Cardiac fibroblast (primary cell): ENCODE data around the gene TANC1.

Source experiments
- DNase-seq, 2 donors: peaks; one replicate each; pipeline versions ENCODE4 v3.0.0 to v3.0.0-alpha.2; 2010; ENCODE audit warnings: low read depth in 2 of 2
- H3K4me3 ChIP-seq, 2 donors: replicated peaks in 1 of 2; 1 replicate in 1 of 2; 2 replicates in 1 of 2; pipeline ENCODE4 v1.5.1; 2011; ENCODE audit warnings: low read depth in 2 of 2, low read length in 2 of 2, mild to moderate bottlenecking in 2 of 2, moderate library complexity in 1 of 2
- TF ChIP-seq, protein P1 (sequence below): IDR thresholded peaks from one replicate; pipeline ENCODE4 v1.5.1; 2011; ENCODE audit warnings: low read depth, mild to moderate bottlenecking, low read length, inconsistent platforms

The TANC1 gene

DNA sequence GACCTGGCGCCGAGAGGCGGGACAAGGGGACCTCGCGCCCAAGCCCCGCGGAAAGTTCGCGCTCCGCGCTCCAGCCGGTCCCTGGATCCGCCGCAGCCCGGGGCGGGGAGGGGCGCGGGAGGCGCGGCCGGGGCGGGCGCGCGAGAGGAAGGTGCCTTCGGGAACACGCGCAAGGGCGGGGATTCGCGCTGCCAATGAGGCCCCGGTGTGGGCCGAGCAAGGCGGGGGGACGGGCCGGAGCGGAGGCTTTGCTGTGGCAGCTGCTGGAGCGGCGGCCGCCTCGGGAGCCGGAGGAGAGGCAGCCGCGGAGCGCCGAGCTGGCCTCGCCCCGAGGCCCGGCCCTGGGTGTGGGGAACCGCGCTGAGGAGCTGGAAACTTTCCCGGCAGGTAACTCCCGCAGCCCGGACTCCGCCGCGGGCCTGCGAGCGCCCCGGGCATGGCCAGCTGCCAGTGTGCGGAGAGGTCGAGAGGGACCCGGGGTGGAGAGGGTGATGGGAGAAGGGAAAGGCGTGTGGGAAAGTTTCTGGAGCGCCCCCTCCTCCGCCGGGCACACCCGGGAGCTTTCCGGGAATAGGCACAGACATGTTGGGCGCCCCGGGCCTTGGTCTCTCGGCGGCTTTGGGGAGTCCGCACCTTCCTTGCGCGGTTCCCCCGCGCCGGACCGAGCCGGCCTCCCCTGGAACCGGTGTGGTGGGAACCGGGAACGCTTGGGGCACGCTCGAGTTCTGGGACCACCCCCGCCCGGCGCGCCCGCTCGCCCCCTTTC lies at the start of gene TANC1:
Gene TANC1, plus strand, starts transcription at position 245 of the 766 bp plus-strand sequence. CDS start 97,271 bp downstream, outside the sequence.
- TF ChIP-seq, protein P1, sequence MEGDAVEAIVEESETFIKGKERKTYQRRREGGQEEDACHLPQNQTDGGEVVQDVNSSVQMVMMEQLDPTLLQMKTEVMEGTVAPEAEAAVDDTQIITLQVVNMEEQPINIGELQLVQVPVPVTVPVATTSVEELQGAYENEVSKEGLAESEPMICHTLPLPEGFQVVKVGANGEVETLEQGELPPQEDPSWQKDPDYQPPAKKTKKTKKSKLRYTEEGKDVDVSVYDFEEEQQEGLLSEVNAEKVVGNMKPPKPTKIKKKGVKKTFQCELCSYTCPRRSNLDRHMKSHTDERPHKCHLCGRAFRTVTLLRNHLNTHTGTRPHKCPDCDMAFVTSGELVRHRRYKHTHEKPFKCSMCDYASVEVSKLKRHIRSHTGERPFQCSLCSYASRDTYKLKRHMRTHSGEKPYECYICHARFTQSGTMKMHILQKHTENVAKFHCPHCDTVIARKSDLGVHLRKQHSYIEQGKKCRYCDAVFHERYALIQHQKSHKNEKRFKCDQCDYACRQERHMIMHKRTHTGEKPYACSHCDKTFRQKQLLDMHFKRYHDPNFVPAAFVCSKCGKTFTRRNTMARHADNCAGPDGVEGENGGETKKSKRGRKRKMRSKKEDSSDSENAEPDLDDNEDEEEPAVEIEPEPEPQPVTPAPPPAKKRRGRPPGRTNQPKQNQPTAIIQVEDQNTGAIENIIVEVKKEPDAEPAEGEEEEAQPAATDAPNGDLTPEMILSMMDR: no peak
- peak; percentile 90 to 95 for DNase-seq
- peak within 1 kb of the TSS; percentile 79 to 80 for H3K4me3 ChIP-seq

DNA sequence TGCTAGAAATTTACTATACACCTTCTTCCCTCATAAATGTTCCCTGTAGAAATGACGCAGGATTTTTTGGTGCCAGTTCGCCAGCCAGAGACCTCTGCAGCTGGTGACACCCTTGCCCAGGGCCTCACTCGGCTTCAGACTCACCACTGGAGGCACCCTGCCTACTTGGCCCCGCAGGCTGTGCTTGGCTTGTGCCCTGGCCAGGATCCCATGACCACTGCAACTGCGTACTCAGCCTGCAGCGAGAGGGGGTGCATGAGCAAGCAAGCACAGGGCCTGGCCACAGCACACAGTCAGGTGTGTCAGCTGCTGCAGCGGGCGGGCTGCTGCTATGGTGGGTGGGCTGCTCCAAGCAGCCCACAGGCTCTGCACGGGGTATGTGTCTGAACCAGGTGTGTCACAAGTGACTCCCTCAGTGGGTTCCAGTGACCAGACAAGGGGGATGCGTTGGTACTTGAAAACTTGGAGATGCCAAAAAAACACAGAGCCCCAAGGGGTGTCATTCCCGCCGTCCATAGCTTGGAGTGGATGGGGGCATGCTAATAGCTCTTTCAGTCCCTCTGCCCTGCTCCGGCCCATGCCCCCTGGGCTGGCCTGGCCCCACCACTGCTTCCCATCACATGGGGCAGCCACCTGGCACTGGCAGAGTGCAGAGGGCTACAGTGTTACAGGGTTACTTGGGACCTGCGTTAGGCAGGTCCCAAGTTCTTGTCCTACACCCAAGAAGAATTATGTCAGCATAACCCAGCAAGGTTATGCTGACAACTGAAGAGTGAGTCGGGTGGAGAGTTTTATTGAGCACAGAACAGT lies 46.6 kb upstream of the TANC1 start:
- no peak for DNase-seq
- TF ChIP-seq, protein P1: no peak
- no peak overlapping the region for H3K4me3 ChIP-seq

DNA sequence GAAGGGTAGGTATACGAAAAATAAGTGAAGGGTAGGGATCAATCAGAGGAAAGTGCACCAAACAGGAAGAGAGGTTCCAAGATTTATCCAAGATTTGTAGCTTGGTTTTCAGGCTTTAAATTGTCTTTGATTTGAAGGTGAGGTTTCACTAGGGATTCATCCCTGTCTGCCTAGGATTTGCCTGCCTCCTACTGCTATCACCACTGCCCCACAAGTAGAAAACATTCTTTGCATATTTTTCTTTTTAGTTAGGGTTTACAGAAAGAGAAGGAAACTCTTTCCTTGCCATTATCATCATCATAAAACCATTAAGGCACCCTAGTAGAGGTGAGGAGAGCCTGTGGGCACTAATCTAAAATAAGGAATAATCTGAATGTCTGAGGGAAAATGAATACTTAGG lies 45.8 kb upstream of the TANC1 start:
- DNase-seq: no peak
- no peak overlapping the region for H3K4me3 ChIP-seq
- TF ChIP-seq, protein P1: no peak

DNA sequence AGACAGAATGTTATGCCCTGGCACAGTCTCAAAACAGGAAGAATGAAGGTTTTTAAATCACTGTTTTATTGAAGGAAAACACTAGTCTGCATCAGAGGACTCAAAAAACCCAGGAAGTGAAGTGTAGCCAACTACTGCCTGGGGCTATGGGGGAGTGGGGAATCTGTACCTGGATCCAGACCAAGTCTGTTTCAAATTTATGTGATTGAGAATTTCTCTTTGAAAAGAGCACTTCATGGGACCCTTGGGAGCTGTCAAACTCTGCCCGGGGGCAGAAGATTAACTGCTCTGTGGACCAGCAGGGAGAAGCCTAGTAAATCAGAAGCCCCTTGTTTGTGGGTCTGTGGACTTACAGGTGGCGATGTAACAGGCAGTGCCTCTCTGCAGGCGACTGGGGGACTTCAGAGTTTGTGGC lies 45.3 kb upstream of the TANC1 start:
- TF ChIP-seq, protein P1: no peak
- no peak overlapping the region for H3K4me3 ChIP-seq
- DNase-seq: peak; percentile 11 to 45

DNA sequence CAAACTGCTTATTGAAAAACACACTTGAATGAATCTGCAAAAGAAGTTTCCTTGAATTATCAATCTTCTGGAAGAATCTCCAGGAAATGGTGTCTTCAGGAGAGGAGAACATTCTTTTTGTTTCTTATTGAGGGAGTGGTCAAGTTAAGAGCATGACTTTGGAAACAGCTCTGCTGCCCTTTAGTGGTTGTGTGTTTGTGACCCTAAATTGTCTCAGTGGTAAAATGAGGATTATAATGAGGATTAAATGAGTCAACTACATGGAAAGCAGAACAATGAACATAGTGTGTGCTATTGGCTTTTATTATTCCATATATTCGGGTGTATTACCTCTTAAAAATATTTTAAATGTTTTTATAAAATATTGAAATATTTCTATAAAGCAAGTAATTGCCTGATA lies 44.8 kb upstream of the TANC1 start:
- TF ChIP-seq, protein P1: no peak
- no peak overlapping the region for H3K4me3 ChIP-seq
- DNase-seq: no peak

DNA sequence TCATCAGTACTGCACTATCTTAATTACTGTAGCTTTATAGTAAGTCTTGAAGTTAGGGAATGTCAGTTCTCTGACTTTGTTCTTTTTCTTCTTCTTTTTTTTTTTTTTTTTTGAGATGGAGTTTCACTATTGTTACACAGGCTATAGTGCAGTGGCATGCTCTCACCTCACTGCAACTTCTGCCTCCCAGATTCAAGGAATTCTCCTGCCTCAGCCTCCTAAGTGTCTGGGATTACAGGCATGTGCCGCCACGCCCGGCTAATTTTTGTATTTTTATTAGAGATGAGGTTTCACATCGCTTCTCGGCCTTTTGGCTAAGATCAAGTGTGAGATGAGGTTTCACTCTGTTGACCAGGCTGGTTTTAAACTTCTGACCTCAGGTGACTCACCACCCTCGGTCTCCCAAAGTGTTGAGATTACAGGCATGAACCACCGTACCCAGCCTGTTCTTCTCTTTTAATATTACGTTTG lies 41.9 kb upstream of the TANC1 start:
- TF ChIP-seq, protein P1: no peak
- H3K4me3 ChIP-seq: peak overlapping the region in 1 of 2 donors; percentile 12
- peak; percentile 67 to 74 for DNase-seq
